NCI-H526 (cell line): ENCODE data around the gene PLD6.
"Not testable (repeated sequence)": the region's sequence is repeated elsewhere in the genome, so short reads cannot be mapped to it uniquely, and the experiment has no call there.

Experiments used
- DNase-seq, 2 experiments: peaks; one replicate each; lab custom pipeline; 2025; lab: John Stamatoyannopoulos, UW

Gene PLD6

GRCh38 chr17:17201271-17201670 lies 4.9 kb downstream of the PLD6 start:
- DNase-seq, result no peak

GRCh38 chr17:17200831-17201230 lies 5.3 kb downstream of the PLD6 start:
- no peak for DNase-seq

GRCh38 chr17:17200311-17200710 lies 5.8 kb downstream of the PLD6 start:
- DNase-seq, result no peak

- no peak for DNase-seq
Measured at GRCh38 chr17:17198281-17198680, 7.9 kb downstream of the PLD6 start.

GRCh38 chr17:17196776-17197175 lies 9.4 kb downstream of the PLD6 start:
- DNase-seq, result no peak

GRCh38 chr17:17195466-17195865 lies 10.7 kb downstream of the PLD6 start:
- not testable (repeated sequence) for DNase-seq

GRCh38 chr17:17191961-17192381 lies 14.2 kb downstream of the PLD6 start:
- peak in 1 of 2 experiments; percentile 27 for DNase-seq

- DNase-seq, result no peak
Measured at GRCh38 chr17:17191346-17191792, 14.8 kb downstream of the PLD6 start.

- DNase-seq, result no peak
Measured at GRCh38 chr17:17190188-17190587, 15.9 kb downstream of the PLD6 start.

GRCh38 chr17:17189559-17189958 lies 16.6 kb downstream of the PLD6 start:
- no peak for DNase-seq

- DNase-seq, result no peak
Measured at GRCh38 chr17:17188586-17188985, 17.5 kb downstream of the PLD6 start.

GRCh38 chr17:17186551-17187505 lies 19.3 kb downstream of the PLD6 start:
- DNase-seq, result no peak

- peak in 1 of 2 experiments; percentile 19 for DNase-seq
Measured at GRCh38 chr17:17186051-17186450, 20.1 kb downstream of the PLD6 start.

GRCh38 chr17:17184985-17185757 lies 21.0 kb downstream of the PLD6 start:
- not testable (repeated sequence) for DNase-seq

GRCh38 chr17:17183744-17184143 lies 22.4 kb downstream of the PLD6 start:
- DNase-seq, result no peak

GRCh38 chr17:17182598-17183136 lies 23.5 kb downstream of the PLD6 start:
- no peak for DNase-seq

GRCh38 chr17:17181666-17182597 lies 24.2 kb downstream of the PLD6 start:
- no peak for DNase-seq

- DNase-seq, result no peak
Measured at GRCh38 chr17:17180741-17181525, 25.2 kb downstream of the PLD6 start.

- no peak for DNase-seq
Measured at GRCh38 chr17:17180141-17180603, 26.0 kb downstream of the PLD6 start.

GRCh38 chr17:17179371-17179827 lies 26.7 kb downstream of the PLD6 start:
- DNase-seq, result no peak
